PC-3 (cell line): ENCODE results near the gene NR1I3. TPM values are rescaled to one million over a fixed set of nuclear protein-coding genes. Genes with fewer than 3 reads are reported as not detected.

Experiments used
- ATAC-seq: fragments of 200-7000 bp; cut with Tn5 transposase; 2 replicates; pipeline ENCODE4 v1.9.1; 2020; ENCODE audit warnings: mild to moderate bottlenecking, moderate library complexity
- BruUV-seq: library from RNA; stranded (reverse); fragments of 400-500 nt; replicated peaks from 2 replicates; lab custom pipeline; 2021; lab: Mats Ljungman, UMichigan
- CTCF ChIA-PET: fragments of 300-600 bp; sonication (Branson Sonifier 250); formaldehyde crosslinking; loops from one replicate; lab custom pipeline; 2022; ENCODE audit warnings: antibody characterized with exemption; lab: Charles Lee
- POLR2A ChIA-PET: fragments of 300-600 bp; sonication (Branson Sonifier 250); formaldehyde crosslinking; loops from one replicate; lab custom pipeline; 2022; ENCODE audit warnings: antibody characterized with exemption; ENCODE audit not compliant: unreplicated experiment; lab: Charles Lee
- DNase-seq: peaks from one replicate; pipeline ENCODE4 v3.0.0-alpha.2; 2015
- H2AFZ ChIP-seq: fragments of 300-600 bp; sonication (generic); 2 replicates; pipeline ENCODE4 v1.6.0; 2016; ENCODE audit warnings: antibody characterized with exemption, low read length
- H3F3A ChIP-seq: fragments of 300-600 bp; sonication (generic); one replicate; pipeline ENCODE4 v1.6.0; 2017; ENCODE audit warnings: antibody characterized with exemption, low read length, control low read depth, mild to moderate bottlenecking; ENCODE audit not compliant: unreplicated experiment
- H3K27ac ChIP-seq: fragments of 300-600 bp; sonication (generic); 2 replicates; pipeline ENCODE4 v1.5.1; 2016; ENCODE audit warnings: mild to moderate bottlenecking, low read length
- H3K27me3 ChIP-seq: fragments of 300-600 bp; sonication (generic); 2 replicates; pipeline ENCODE4 v1.6.1; 2016; ENCODE audit warnings: low read length, mixed read lengths
- H3K36me3 ChIP-seq: fragments of 300-600 bp; sonication (generic); 2 replicates; pipeline ENCODE4 v1.6.1; 2016; ENCODE audit warnings: low read depth, mixed run types, low read length, mixed read lengths
- H3K4me1 ChIP-seq: fragments of 300-600 bp; sonication (generic); 2 replicates; pipeline ENCODE4 v1.5.1; 2016; ENCODE audit warnings: low read length; ENCODE audit not compliant: insufficient read depth
- H3K4me2 ChIP-seq: fragments of 300-600 bp; sonication (generic); 2 replicates; pipeline ENCODE4 v1.6.0; 2016; ENCODE audit warnings: low read length
- H3K4me3 ChIP-seq: fragments of 300-600 bp; sonication (generic); 2 replicates; pipeline ENCODE4 v1.5.1; 2016; ENCODE audit warnings: mild to moderate bottlenecking, low read length, mixed read lengths
- H3K79me2 ChIP-seq: fragments of 300-600 bp; sonication (generic); 2 replicates; pipeline ENCODE4 v1.6.1; 2017; ENCODE audit warnings: low read length, mixed read lengths
- H3K9ac ChIP-seq: fragments of 300-600 bp; sonication (generic); 2 replicates; pipeline ENCODE4 v1.6.0; 2016; ENCODE audit warnings: mild to moderate bottlenecking, low read length
- H3K9me2 ChIP-seq: fragments of 300-600 bp; sonication (generic); replicated peaks from 2 replicates; pipeline ENCODE4 v1.6.1; 2016; ENCODE audit warnings: mixed run types, low read length, mixed read lengths
- H3K9me3 ChIP-seq: fragments of 300-600 bp; sonication (generic); 2 replicates; pipeline ENCODE4 v1.6.1; 2016; ENCODE audit warnings: low read length, mixed read lengths
- H4K20me1 ChIP-seq: fragments of 300-600 bp; sonication (generic); 2 replicates; pipeline ENCODE4 v1.6.1; 2016; ENCODE audit warnings: low read length, mixed read lengths
- CTCF ChIP-seq: fragments of 300-600 bp; sonication (generic); conservative IDR thresholded peaks from 2 replicates; pipeline ENCODE4 v1.5.1; 2017; ENCODE audit warnings: antibody characterized with exemption, low read depth, mild to moderate bottlenecking, low read length
- EZH2 ChIP-seq: fragments of 300-600 bp; sonication (generic); IDR thresholded peaks from one replicate; pipeline ENCODE4 v1.6.1; 2017; ENCODE audit warnings: antibody characterized with exemption, mild to moderate bottlenecking, low read length; ENCODE audit not compliant: unreplicated experiment
- EZH2phosphoT487 ChIP-seq: fragments of 300-600 bp; sonication (generic); IDR thresholded peaks from 2 replicates; pipeline ENCODE4 v1.6.1; 2018; ENCODE audit warnings: mild to moderate bottlenecking, antibody characterized with exemption, low read length, borderline replicate concordance
- intact Hi-C: fragments of 100-400 bp; cut with micrococcal nuclease; formaldehyde crosslinking; loops from 2 replicates; pipeline ENCODE4 v1.9.0; 2023
- total RNA-seq: library from RNA; depleted of rRNA; stranded (reverse); fragments of >200 nt; gene quantifications from 2 replicates; pipeline ENCODE4 v1.2.3, GENCODE V29; 2014

NR1I3 gene
- total RNA-seq, 1 experiment from 2014 or later, result not detected

GRCh38 chr1:161206411-161207140 lies 31.4 kb downstream of the NR1I3 start:
- H3K79me2 ChIP-seq, result peaks cover 29% of the 10 kb centered on the region
- no peaks in the 10 kb centered on the region for H3K9me2 ChIP-seq
- no peaks in the 10 kb centered on the region for H3K9me3 ChIP-seq
- ChIA-PET CTCF (interaction anchor here (0.8 kb wide), 1 partner anchor 19 kb away, joined by 3 read pairs; the partner anchor contains the start of gene TOMM40L), POLR2A (no interaction called here)
- intact Hi-C loops, result loop anchor here (5.0 kb wide), 1 partner anchor 166 kb away; no protein-coding TSS in a partner anchor
- no peak overlapping the region for H3K4me2 ChIP-seq
- H3K4me1 ChIP-seq, result peaks cover 9% of the 10 kb centered on the region
- DNase-seq (no peak), ATAC-seq (no peak)
- H3K27ac ChIP-seq, result no peak overlapping the region
- H2AFZ ChIP-seq, result no peak overlapping the region
- H3F3A ChIP-seq, result peaks cover 3% of the 10 kb centered on the region
- peaks cover 48% of the 10 kb centered on the region for H3K36me3 ChIP-seq
- no peak overlapping the region for H3K4me3 ChIP-seq
- H4K20me1 ChIP-seq, result no peaks in the 10 kb centered on the region
- no peaks in the 10 kb centered on the region for H3K27me3 ChIP-seq
- BruUV-seq, result no TSS peak
- no peak overlapping the region for H3K9ac ChIP-seq
- TF ChIP-seq EZH2 (no peak), EZH2phosphoT487 (no peak), CTCF (no peak)

DNA sequence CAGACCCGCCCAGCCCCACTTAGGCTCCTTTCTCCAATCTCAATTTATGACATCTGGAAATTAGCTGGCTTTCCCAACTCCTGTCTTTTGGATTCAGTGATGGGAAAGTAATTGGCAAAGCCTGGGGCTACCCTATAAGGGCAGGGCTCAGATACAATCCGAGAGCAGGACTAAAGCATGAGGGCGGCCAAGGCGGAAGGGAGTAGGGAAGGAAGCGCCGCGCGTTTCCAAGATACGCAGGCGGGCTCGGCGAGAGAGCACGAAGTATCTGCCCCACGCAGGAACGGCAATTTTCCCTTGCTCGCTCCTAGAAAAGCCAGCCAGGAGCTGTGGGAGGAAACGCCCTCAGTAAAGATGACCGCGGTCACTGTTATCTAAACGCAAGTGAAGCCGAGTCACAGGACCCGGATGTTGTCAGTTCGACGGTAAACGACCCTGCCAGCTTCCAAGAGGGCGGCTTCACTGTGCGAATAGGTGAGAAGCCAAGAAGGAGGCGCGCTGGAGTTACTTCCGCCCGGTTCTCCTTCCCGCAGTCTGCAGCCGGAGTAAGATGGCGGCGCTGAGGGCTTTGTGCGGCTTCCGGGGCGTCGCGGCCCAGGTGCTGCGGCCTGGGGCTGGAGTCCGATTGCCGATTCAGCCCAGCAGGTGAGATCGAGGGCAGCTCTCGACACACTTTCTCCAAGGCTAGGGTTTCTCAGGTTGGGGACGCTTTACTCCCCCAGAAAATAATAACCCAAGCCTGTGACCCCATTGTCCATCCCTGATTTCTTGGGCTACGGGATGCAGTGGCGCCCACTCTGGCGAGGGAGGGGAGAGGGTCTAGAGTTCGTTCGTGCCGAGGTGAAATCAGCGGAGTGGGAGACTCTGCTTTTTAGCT lies 35.9 kb downstream of the NR1I3 start, which contains the start of gene NDUFS2:
Gene NDUFS2, plus strand, starts transcription at position 532 of the 877 bp plus-strand sequence. Its CDS starts 19 bp downstream, at position 551.
- intact Hi-C loops, result loop anchor here (1.0 kb wide), 1 partner anchor 23 kb away; no protein-coding TSS in a partner anchor
- H3K79me2 ChIP-seq, result peaks cover 29% of the 10 kb centered on the region
- TF ChIP-seq EZH2 (no peak), CTCF (peak; percentile 59)
- peak within 1 kb of the TSS; percentile 90 for H3K9ac ChIP-seq
- H3K9me2 ChIP-seq, result no peaks in the 10 kb centered on the region
- peaks cover 26% of the 10 kb centered on the region for H3K4me1 ChIP-seq
- no TSS peak for BruUV-seq
- peaks cover 23% of the 10 kb centered on the region; the same call in 1 of the 2 replicates for H3K36me3 ChIP-seq
- H3K4me3 ChIP-seq, result peak within 1 kb of the TSS; percentile 81
- peak within 1 kb of the TSS; percentile 79 for H2AFZ ChIP-seq
- ChIA-PET POLR2A (interaction anchor here (0.6 to 1.0 kb wide), 4 partner anchors 181 to 230 kb away, joined by 4 to 11 read pairs (median 7); partner anchors contain the start of gene F11R), CTCF (interaction anchor here (1.1 to 2.0 kb wide), 2 partner anchors 20 to 24 kb away, joined by 3 to 13 read pairs; partner anchors contain the start of gene TOMM40L)
- H3K27ac ChIP-seq, result peak within 1 kb of the TSS; percentile 60
- no peaks in the 10 kb centered on the region for H3K9me3 ChIP-seq
- no peaks in the 10 kb centered on the region for H3K27me3 ChIP-seq
- H3F3A ChIP-seq, result no peaks in the 10 kb centered on the region
- DNase-seq (peak; percentile 99), ATAC-seq (peak; percentile 96)
- H4K20me1 ChIP-seq, result no peaks in the 10 kb centered on the region
- peak within 1 kb of the TSS; percentile 85 for H3K4me2 ChIP-seq
